HUES6 (cell line): Measurements from ENCODE around the gene NUFIP2.

Source experiments
- H3K27ac ChIP-seq: 2 replicates; pipeline ENCODE4 v1.7.0; 2013; ENCODE audit warnings: low read depth, mild to moderate bottlenecking, low read length, inconsistent platforms
- H3K27me3 ChIP-seq: 2 replicates; pipeline ENCODE4 v1.6.1; 2013; ENCODE audit warnings: low read length; ENCODE audit not compliant: control insufficient read depth, insufficient read depth
- H3K36me3 ChIP-seq: 2 replicates; pipeline ENCODE4 v1.6.1; 2013; ENCODE audit warnings: low read length; ENCODE audit not compliant: control insufficient read depth, insufficient read depth
- H3K4me1 ChIP-seq: 2 replicates; pipeline ENCODE4 v1.6.1; 2013; ENCODE audit warnings: low read length; ENCODE audit not compliant: control insufficient read depth, insufficient read depth
- H3K4me3 ChIP-seq: 2 replicates; pipeline ENCODE4 v1.5.1; 2013; ENCODE audit warnings: low read depth, low read length
- H3K9ac ChIP-seq: one replicate; pipeline ENCODE4 v1.6.1; 2013; ENCODE audit warnings: mild to moderate bottlenecking, low read length
- H3K9me3 ChIP-seq: 2 replicates; pipeline ENCODE4 v1.6.1; 2013; ENCODE audit warnings: low read depth, low read length; ENCODE audit not compliant: control insufficient read depth, insufficient read depth

NUFIP2 gene

GRCh38 chr17:29299031-29299430 lies 5.1 kb upstream of the NUFIP2 start:
- Histone ChIP-seq H3K9me3 (no peaks in the 10 kb centered on the region), H3K36me3 (no peaks in the 10 kb centered on the region), H3K4me1 (no peaks in the 10 kb centered on the region), H3K9ac (no peak overlapping the region), H3K27me3 (no peaks in the 10 kb centered on the region), H3K27ac (no peak overlapping the region), H3K4me3 (no peak overlapping the region)

- Histone ChIP-seq H3K9ac (no peak overlapping the region), H3K36me3 (peaks cover 4% of the 10 kb centered on the region; the same call in 1 of the 2 replicates), H3K27ac (no peak overlapping the region), H3K4me3 (no peak overlapping the region), H3K27me3 (no peaks in the 10 kb centered on the region), H3K9me3 (no peaks in the 10 kb centered on the region), H3K4me1 (0 out of 2 replicates have a peak, but pooled peaks cover 4% of the 10 kb centered on the region)
Measured at GRCh38 chr17:29295420-29295819, 1.5 kb upstream of the NUFIP2 start.

- Histone ChIP-seq H3K27me3 (no peaks in the 10 kb centered on the region), H3K27ac (peak overlapping the region; percentile 76), H3K9me3 (no peaks in the 10 kb centered on the region), H3K4me3 (peak overlapping the region; percentile 97), H3K4me1 (0 out of 2 replicates have a peak, but pooled peaks cover 7% of the 10 kb centered on the region), H3K36me3 (peaks cover 12% of the 10 kb centered on the region), H3K9ac (peak overlapping the region; percentile 83)
Measured at GRCh38 chr17:29294580-29294900, 592 bp upstream of the NUFIP2 start.

- peaks cover 25% of the 10 kb centered on the region for H3K36me3 ChIP-seq
- H3K9ac ChIP-seq = peak overlapping the region; percentile 95
- H3K27ac ChIP-seq = peak overlapping the region; percentile 99
- H3K27me3 ChIP-seq = no peaks in the 10 kb centered on the region
- H3K4me3 ChIP-seq = peak overlapping the region; percentile 97
- H3K4me1 ChIP-seq = 0 out of 2 replicates have a peak, but pooled peaks cover 7% of the 10 kb centered on the region
- no peaks in the 10 kb centered on the region for H3K9me3 ChIP-seq
Measured at GRCh38 chr17:29292992-29293889, 707 bp downstream of the NUFIP2 start.

GRCh38 chr17:29292071-29292991 lies 1.6 kb downstream of the NUFIP2 start:
- peaks cover 34% of the 10 kb centered on the region for H3K36me3 ChIP-seq
- H3K27ac ChIP-seq = peak overlapping the region; percentile 99
- no peaks in the 10 kb centered on the region for H3K9me3 ChIP-seq
- H3K27me3 ChIP-seq = no peaks in the 10 kb centered on the region
- H3K4me1 ChIP-seq = 0 out of 2 replicates have a peak, but pooled peaks cover 7% of the 10 kb centered on the region
- H3K4me3 ChIP-seq = peak overlapping the region; percentile 97
- H3K9ac ChIP-seq = peak overlapping the region; percentile 95

- H3K9ac ChIP-seq = peak overlapping the region; percentile 84
- no peaks in the 10 kb centered on the region for H3K27me3 ChIP-seq
- H3K9me3 ChIP-seq = no peaks in the 10 kb centered on the region
- 0 out of 2 replicates have a peak, but pooled peaks cover 7% of the 10 kb centered on the region for H3K4me1 ChIP-seq
- H3K4me3 ChIP-seq = peak overlapping the region; percentile 97
- H3K36me3 ChIP-seq = peaks cover 45% of the 10 kb centered on the region
- H3K27ac ChIP-seq = no peak overlapping the region
Measured at GRCh38 chr17:29291163-29291752, 2.7 kb downstream of the NUFIP2 start.

GRCh38 chr17:29289852-29290251 lies 4.1 kb downstream of the NUFIP2 start:
- Histone ChIP-seq H3K9ac (no peak overlapping the region), H3K27me3 (no peaks in the 10 kb centered on the region), H3K27ac (no peak overlapping the region), H3K4me1 (peaks cover 7% of the 10 kb centered on the region; the same call in 1 of the 2 replicates), H3K9me3 (no peaks in the 10 kb centered on the region), H3K36me3 (peaks cover 59% of the 10 kb centered on the region), H3K4me3 (no peak overlapping the region)

- peak overlapping the region; percentile 39; the same call in 1 of the 2 replicates for H3K4me3 ChIP-seq
- no peak overlapping the region for H3K27ac ChIP-seq
- no peaks in the 10 kb centered on the region for H3K9me3 ChIP-seq
- H3K9ac ChIP-seq = no peak overlapping the region
- H3K27me3 ChIP-seq = no peaks in the 10 kb centered on the region
- peaks cover 10% of the 10 kb centered on the region for H3K4me1 ChIP-seq
- H3K36me3 ChIP-seq = peaks cover 94% of the 10 kb centered on the region
Measured at GRCh38 chr17:29283961-29284360, 10.0 kb downstream of the NUFIP2 start.

- Histone ChIP-seq H3K27me3 (no peaks in the 10 kb centered on the region), H3K36me3 (peaks cover 94% of the 10 kb centered on the region), H3K4me3 (0 out of 2 replicates have a peak overlapping the region, but pooled peaks have one; percentile 39), H3K9ac (no peak overlapping the region), H3K27ac (no peak overlapping the region), H3K9me3 (no peaks in the 10 kb centered on the region), H3K4me1 (peaks cover 13% of the 10 kb centered on the region)
Measured at GRCh38 chr17:29283496-29283895, 10.5 kb downstream of the NUFIP2 start.

GRCh38 chr17:29279397-29280070 lies 14.4 kb downstream of the NUFIP2 start:
- Histone ChIP-seq H3K27me3 (no peaks in the 10 kb centered on the region), H3K4me3 (no peak overlapping the region), H3K4me1 (peaks cover 15% of the 10 kb centered on the region), H3K36me3 (peaks cover 87% of the 10 kb centered on the region), H3K9ac (no peak overlapping the region), H3K9me3 (no peaks in the 10 kb centered on the region), H3K27ac (no peak overlapping the region)
